IPS-18a (cell line): ENCODE measurements around the gene IVD.

ENCODE experiments used
- H3K27ac ChIP-seq: one replicate; pipeline ENCODE4 v1.5.1; 2013; ENCODE audit warnings: low read length
- H3K27me3 ChIP-seq: one replicate; pipeline ENCODE4 v1.6.1; 2013; ENCODE audit warnings: mild to moderate bottlenecking, low read length; ENCODE audit not compliant: control insufficient read depth, insufficient read depth
- H3K36me3 ChIP-seq: one replicate; pipeline ENCODE4 v1.6.1; 2013; ENCODE audit warnings: low read depth, low read length; ENCODE audit not compliant: control insufficient read depth
- H3K4me1 ChIP-seq: one replicate; pipeline ENCODE4 v1.6.1; 2013; ENCODE audit warnings: low read depth, low read length; ENCODE audit not compliant: control insufficient read depth
- H3K4me3 ChIP-seq: one replicate; pipeline ENCODE4 v1.5.1; 2013; ENCODE audit warnings: low read length
- H3K9ac ChIP-seq: one replicate; pipeline ENCODE4 v1.6.1; 2013; ENCODE audit warnings: mild to moderate bottlenecking, low read length, moderate library complexity
- H3K9me3 ChIP-seq: one replicate; pipeline ENCODE4 v1.6.1; 2013; ENCODE audit warnings: low read depth, low read length; ENCODE audit not compliant: control insufficient read depth

IVD gene

GRCh38 chr15:40456299-40456712, 50.7 kb downstream of the IVD start:
- Histone ChIP-seq H3K27ac (no peak overlapping the region), H3K36me3 (peaks cover 18% of the 10 kb centered on the region), H3K4me1 (peaks cover 17% of the 10 kb centered on the region), H3K4me3 (no peak overlapping the region), H3K9ac (no peak overlapping the region), H3K27me3 (no peaks in the 10 kb centered on the region), H3K9me3 (no peaks in the 10 kb centered on the region)

GRCh38 chr15:40456738-40457137, 51.1 kb downstream of the IVD start:
- Histone ChIP-seq H3K4me1 (peaks cover 12% of the 10 kb centered on the region), H3K27me3 (no peaks in the 10 kb centered on the region), H3K9me3 (no peaks in the 10 kb centered on the region), H3K9ac (no peak overlapping the region), H3K4me3 (no peak overlapping the region), H3K36me3 (peaks cover 19% of the 10 kb centered on the region), H3K27ac (no peak overlapping the region)

DNA sequence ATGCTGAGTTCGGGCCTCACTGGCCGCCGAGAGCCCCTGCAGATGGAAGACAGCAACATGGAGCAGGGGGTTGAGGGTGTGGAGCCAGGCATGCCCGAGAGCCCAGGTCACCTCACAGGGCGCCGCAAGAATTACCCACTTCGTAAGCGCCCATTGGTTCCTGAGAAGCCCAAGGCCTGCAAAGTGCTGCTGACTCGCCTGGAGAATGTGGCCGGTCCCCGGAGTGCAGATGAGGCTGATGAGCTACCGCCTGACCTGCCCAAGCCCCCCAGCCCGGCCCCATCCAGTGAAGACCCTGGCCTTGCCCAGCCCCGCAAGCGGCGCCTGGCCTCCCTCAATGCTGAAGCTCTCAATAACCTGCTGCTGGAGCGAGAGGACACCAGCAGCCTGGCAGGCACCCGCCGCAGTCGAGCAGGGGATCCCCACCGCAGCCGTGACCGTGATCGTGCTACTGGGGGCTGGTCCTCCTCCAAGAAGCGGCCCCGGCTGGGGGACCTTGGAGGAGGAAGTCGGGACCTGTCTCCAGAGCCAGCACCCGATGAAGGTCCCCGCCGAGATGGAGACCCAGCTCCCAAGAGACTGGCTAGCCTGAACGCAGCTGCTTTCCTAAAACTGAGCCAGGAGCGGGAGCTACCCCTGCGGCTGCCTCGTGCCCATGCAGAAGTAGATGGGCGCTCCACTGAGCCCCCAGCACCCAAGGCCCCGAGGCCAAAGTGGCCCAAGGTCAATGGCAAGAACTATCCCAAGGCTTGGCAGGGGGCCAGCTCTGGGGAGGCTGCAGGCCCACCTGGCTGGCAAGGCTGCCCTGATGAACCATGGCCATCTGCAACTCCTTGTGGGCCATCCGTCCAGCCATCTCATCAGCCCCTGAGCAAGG, 53.1 kb downstream of the IVD start:
- H3K27ac ChIP-seq, result no peak overlapping the region

GRCh38 chr15:40459391-40460015, 53.9 kb downstream of the IVD start:
- no peaks in the 10 kb centered on the region for H3K4me1 ChIP-seq
- no peak overlapping the region for H3K9ac ChIP-seq
- H3K36me3 ChIP-seq, result peaks cover 42% of the 10 kb centered on the region
- no peak overlapping the region for H3K4me3 ChIP-seq
- H3K9me3 ChIP-seq, result no peaks in the 10 kb centered on the region
- H3K27ac ChIP-seq, result no peak overlapping the region
- no peaks in the 10 kb centered on the region for H3K27me3 ChIP-seq

More for the DNA sequence above, 53.1 kb downstream of the IVD start:
- Histone ChIP-seq H3K4me1 (no peaks in the 10 kb centered on the region), H3K4me3 (no peak overlapping the region), H3K27me3 (no peaks in the 10 kb centered on the region), H3K36me3 (peaks cover 34% of the 10 kb centered on the region), H3K9ac (no peak overlapping the region), H3K9me3 (no peaks in the 10 kb centered on the region)

GRCh38 chr15:40460404-40460803, 54.8 kb downstream of the IVD start:
- Histone ChIP-seq H3K27me3 (no peaks in the 10 kb centered on the region), H3K27ac (no peak overlapping the region), H3K4me1 (no peaks in the 10 kb centered on the region), H3K9ac (no peak overlapping the region), H3K9me3 (no peaks in the 10 kb centered on the region), H3K36me3 (peaks cover 51% of the 10 kb centered on the region), H3K4me3 (no peak overlapping the region)

DNA sequence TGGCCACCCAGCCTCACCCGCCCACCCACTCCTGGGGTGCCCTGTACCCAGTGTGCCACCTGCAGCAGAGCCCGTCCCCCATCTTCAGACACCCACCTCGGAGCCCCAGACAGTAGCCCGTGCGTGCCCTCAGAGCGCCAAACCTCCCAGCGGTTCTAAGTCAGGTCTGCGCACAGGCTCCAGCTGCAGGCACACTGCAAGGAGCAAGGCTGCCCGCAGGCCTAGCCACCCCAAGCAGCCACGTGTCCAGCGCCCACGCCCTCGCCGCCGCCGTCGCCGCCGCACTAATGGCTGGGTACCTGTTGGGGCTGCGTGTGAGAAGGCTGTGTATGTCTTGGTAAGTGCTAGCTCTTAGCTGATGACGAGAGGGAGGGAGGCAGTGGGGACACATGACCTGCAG, 56.4 kb downstream of the IVD start:
- no peak overlapping the region for H3K4me3 ChIP-seq
- no peak overlapping the region for H3K27ac ChIP-seq
- H3K4me1 ChIP-seq, result no peaks in the 10 kb centered on the region
- no peaks in the 10 kb centered on the region for H3K27me3 ChIP-seq
- peaks cover 66% of the 10 kb centered on the region for H3K36me3 ChIP-seq
- H3K9ac ChIP-seq, result no peak overlapping the region
- H3K9me3 ChIP-seq, result no peaks in the 10 kb centered on the region

GRCh38 chr15:40463279-40463678, 57.7 kb downstream of the IVD start:
- peaks cover 73% of the 10 kb centered on the region for H3K36me3 ChIP-seq
- H3K4me1 ChIP-seq, result no peaks in the 10 kb centered on the region

DNA sequence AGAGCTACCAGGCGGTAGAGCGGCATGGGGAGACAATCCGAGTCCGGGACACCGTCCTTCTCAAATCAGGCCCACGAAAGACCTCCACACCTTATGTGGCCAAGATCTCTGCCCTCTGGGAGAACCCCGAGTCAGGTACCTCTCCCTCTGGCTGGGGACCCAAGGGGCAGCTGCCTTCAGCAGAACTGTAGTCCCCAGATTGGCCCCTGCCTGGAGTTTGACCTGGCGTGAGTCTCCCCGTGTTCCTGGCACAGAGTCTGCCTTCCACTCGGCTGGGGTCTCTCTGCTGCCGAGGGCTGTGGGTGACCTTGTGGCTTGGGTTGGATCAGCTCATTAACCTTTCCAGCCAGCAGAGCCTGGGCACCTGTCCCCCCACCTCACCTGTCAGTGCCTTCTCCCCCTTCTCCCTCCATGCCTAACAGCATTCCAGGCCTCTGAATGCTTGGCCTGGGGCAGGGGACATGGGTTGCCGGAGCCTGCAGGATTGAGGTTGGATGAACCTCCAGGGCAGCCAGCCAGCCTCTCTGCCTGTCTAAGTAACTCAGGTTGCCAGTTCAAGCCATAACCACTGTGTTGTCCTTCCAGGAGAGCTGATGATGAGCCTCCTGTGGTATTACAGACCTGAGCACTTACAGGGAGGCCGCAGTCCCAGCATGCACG, 58.4 kb downstream of the IVD start:
- Histone ChIP-seq H3K36me3 (peaks cover 73% of the 10 kb centered on the region), H3K27me3 (no peaks in the 10 kb centered on the region), H3K27ac (no peak overlapping the region), H3K4me1 (no peaks in the 10 kb centered on the region), H3K9me3 (no peaks in the 10 kb centered on the region), H3K9ac (no peak overlapping the region), H3K4me3 (no peak overlapping the region)

More at GRCh38 chr15:40463279-40463678, 57.7 kb downstream of the IVD start:
- H3K27ac ChIP-seq, result no peak overlapping the region
- no peak overlapping the region for H3K9ac ChIP-seq
- no peaks in the 10 kb centered on the region for H3K27me3 ChIP-seq
- H3K4me3 ChIP-seq, result no peak overlapping the region
- no peaks in the 10 kb centered on the region for H3K9me3 ChIP-seq

DNA sequence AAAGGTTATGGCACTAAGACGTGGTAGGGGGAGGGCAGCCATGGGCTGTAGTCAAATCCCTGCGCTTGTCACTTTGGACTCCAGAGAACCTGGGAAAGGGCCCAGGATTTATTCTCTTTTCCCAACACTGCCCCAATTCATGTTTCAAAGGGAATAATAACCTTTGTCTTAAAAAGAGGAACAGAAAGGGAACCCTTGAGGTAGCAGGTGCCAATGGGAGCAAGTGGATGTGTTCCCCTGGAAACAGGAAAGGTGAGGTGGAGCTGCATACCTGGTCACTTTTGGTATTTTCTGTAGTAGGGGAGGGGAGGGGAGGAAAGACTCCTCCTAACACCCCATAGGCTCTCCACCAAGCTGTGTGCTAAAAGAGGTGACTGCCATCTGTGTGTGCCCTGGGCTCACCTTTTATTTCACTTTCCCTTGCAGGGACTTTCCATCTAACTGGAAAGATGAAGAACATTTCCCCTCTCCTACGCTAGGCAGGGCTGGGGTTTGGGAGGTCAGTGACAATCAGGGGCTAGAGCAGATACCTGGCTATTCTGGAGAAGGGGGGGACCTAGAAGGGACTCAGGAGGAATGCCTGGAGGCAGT, 59.1 kb downstream of the IVD start:
- Histone ChIP-seq H3K9ac (no peak overlapping the region), H3K27me3 (no peaks in the 10 kb centered on the region), H3K4me3 (no peak overlapping the region), H3K9me3 (no peaks in the 10 kb centered on the region), H3K4me1 (no peaks in the 10 kb centered on the region), H3K36me3 (peaks cover 68% of the 10 kb centered on the region), H3K27ac (no peak overlapping the region)

DNA sequence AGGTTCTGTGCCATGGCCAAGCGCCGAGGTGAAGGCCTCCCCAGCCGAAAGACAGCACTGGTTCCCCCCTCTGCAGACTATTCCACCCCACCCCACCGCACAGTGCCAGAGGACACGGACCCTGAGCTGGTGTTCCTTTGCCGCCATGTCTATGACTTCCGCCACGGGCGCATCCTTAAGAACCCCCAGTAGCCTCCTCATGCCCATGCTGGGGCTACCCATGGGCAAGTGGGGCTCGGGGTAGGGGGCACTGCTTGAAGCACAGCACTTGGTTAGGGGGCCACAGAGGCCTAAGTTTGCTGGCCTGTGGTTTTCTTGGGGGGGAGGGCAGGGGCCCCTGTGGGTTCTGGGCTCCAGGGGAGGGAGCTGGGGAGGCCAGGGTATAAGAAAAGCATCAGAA, 60.3 kb downstream of the IVD start:
- Histone ChIP-seq H3K4me1 (peaks cover 4% of the 10 kb centered on the region), H3K27ac (no peak overlapping the region), H3K9ac (no peak overlapping the region), H3K27me3 (no peaks in the 10 kb centered on the region), H3K4me3 (no peak overlapping the region), H3K9me3 (no peaks in the 10 kb centered on the region), H3K36me3 (peaks cover 56% of the 10 kb centered on the region)

- H3K9me3 ChIP-seq, result no peaks in the 10 kb centered on the region
- peaks cover 55% of the 10 kb centered on the region for H3K36me3 ChIP-seq
- no peak overlapping the region for H3K9ac ChIP-seq
- H3K27me3 ChIP-seq, result no peaks in the 10 kb centered on the region
- H3K27ac ChIP-seq, result no peak overlapping the region
- peaks cover 4% of the 10 kb centered on the region for H3K4me1 ChIP-seq
- H3K4me3 ChIP-seq, result no peak overlapping the region
Measured at GRCh38 chr15:40466426-40467260, 61.0 kb downstream of the IVD start.
